ENCODE data around the gene KIF5C.

Gene KIF5C

DNA sequence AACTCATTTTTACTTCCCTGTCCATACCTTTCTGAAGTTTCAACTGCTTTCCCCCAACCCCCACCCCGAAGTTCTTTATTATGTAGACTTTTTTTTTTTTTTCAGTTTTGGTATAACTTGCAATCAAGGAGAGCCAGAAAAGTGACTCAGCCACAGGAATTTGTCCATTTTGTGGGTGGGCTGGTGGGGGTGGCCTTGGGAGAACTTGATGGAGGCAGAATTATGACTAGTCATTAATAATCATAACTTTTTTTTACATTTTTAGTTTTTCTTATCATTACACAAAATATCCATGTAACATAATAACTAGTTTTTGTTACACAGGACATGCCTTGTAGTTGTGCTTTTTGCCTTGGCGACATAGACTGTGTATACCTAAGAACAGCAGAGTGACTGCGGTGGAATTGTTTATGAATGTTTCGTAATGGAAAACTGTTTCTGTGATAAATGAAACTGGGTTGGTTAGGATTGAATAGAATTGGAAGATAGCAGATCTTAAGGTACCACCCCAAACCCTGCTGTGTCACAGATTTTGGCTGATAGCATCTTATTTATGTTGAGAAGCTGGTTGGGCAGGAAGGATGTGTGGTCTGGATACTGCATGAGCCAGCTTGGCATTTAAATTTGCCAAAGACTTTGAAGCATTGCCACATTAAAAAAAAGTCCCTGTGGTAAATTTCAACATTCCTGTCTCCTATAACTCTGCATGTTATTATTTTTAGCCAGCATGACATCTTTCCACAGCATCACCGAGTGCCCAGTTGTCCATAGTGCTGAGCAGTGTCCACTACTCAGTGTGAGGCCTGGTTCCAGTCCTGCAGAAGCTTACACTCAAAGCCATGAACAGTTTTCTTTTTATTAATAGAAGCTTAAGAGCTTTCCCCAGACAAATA, 194.2 kb downstream of the KIF5C start:
- Histone ChIP-seq H3K36me3 (no peaks in the 10 kb centered on the region), H3K27me3 (peaks cover 9% of the 10 kb centered on the region), H3K4me1 (ENCODE audit: control insufficient read depth in 1 of 2, insufficient read depth in 1 of 2, low read depth in 1 of 2, low read length in 1 of 2) (peaks cover 3 to 17% of the 10 kb centered on the region in 2 experiments), H3K27ac (peak overlapping the region; percentile 56), H3K9me3 (no peaks in the 10 kb centered on the region), H3K4me3 (ENCODE audit: low read depth in 1 of 2, low read length in 1 of 2) (no peak overlapping the region)
- TF ChIP-seq, protein P1, sequence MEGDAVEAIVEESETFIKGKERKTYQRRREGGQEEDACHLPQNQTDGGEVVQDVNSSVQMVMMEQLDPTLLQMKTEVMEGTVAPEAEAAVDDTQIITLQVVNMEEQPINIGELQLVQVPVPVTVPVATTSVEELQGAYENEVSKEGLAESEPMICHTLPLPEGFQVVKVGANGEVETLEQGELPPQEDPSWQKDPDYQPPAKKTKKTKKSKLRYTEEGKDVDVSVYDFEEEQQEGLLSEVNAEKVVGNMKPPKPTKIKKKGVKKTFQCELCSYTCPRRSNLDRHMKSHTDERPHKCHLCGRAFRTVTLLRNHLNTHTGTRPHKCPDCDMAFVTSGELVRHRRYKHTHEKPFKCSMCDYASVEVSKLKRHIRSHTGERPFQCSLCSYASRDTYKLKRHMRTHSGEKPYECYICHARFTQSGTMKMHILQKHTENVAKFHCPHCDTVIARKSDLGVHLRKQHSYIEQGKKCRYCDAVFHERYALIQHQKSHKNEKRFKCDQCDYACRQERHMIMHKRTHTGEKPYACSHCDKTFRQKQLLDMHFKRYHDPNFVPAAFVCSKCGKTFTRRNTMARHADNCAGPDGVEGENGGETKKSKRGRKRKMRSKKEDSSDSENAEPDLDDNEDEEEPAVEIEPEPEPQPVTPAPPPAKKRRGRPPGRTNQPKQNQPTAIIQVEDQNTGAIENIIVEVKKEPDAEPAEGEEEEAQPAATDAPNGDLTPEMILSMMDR (IDR thresholded peaks at IDR 0.05) = no peak

DNA sequence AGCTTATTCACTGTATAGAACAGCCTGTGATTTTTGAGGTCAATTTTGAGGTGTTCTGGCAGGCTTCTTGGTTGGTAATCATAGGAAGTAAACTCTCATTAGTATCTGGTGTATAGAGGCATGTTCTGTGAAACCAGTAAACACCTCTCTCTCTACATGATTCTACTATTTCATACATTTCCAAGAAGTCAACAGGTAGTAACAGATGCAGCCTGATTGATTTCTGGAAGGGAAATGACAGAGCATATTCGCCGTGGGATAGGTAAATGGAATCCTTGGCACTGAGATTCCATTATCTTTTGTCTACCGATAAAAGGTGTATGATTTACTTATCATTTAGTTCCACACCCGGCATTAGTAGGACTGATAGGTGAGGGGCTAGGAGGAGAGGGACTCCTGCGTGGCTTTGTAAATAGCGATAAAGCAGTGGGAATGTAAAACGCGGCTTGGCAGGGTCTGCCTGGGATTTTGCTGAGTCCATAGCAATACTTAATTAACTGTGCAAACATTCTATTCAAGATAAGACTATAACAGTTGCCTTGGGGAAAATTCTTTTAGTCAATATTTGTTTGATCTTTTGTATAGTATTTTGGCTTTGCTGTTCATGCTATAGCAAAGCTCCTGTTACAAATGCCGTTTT, 195.8 kb downstream of the KIF5C start:
- H3K4me3 ChIP-seq (ENCODE audit: low read depth in 1 of 2, low read length in 1 of 2) = no peak overlapping the region
- TF ChIP-seq, protein P1 (IDR thresholded peaks at IDR 0.05) = no peak
- no peaks in the 10 kb centered on the region for H3K36me3 ChIP-seq
- H3K4me1 ChIP-seq (ENCODE audit: control insufficient read depth in 1 of 2, insufficient read depth in 1 of 2, low read depth in 1 of 2, low read length in 1 of 2) = peaks cover 3 to 17% of the 10 kb centered on the region in 2 experiments
- no peaks in the 10 kb centered on the region for H3K9me3 ChIP-seq
- H3K27me3 ChIP-seq = peaks cover 9% of the 10 kb centered on the region
- H3K27ac ChIP-seq = no peak overlapping the region

DNA sequence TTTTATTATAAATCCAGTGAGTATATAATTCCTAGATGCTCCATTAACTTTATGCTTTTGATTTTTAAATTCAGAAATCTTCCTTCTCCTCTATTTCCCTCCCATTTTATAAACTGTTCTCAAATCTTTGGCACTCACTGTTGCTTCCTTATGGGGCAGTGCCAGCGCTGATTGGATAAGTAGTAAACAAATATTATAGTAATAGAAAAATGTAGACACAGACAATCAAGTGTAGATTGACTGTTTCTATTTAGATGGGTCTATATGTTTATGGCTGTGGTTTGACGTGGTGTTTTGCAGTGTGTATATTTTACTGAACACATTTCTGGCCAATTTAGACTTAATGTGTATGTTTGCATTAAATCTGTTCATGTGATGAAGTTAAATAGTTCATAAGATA, 200.1 kb downstream of the KIF5C start:
- Histone ChIP-seq H3K4me1 (ENCODE audit: control insufficient read depth in 1 of 2, insufficient read depth in 1 of 2, low read depth in 1 of 2, low read length in 1 of 2) (peaks cover 0 to under 1% of the 10 kb centered on the region in 2 experiments), H3K27me3 (peaks cover 9% of the 10 kb centered on the region), H3K4me3 (ENCODE audit: low read depth in 1 of 2, low read length in 1 of 2) (no peak overlapping the region), H3K27ac (no peak overlapping the region), H3K36me3 (no peaks in the 10 kb centered on the region), H3K9me3 (no peaks in the 10 kb centered on the region)
- TF ChIP-seq, protein P1 (IDR thresholded peaks at IDR 0.05) = no peak

DNA sequence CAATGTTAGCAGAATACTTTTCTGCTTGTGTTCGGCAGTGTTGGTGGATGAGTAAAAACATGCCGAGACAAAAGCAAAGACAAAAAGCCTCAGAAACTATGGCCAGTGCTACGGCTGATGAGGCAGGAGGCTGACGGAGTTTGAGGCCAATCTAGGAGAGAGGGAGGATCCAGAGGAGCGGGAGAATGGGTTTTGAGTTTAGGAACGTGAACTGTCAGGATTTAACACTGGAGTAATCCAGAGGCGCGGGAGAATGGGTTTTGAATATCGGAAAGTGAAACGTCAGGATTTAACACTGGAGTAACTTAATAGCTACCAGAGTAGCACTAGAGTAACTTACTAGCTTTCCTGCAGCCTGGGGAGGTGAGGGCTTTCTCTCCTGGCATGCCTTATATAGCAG, 200.8 kb downstream of the KIF5C start:
- H3K27ac ChIP-seq = no peak overlapping the region
- no peaks in the 10 kb centered on the region for H3K9me3 ChIP-seq
- H3K4me1 ChIP-seq (ENCODE audit: control insufficient read depth in 1 of 2, insufficient read depth in 1 of 2, low read depth in 1 of 2, low read length in 1 of 2) = no peaks in the 10 kb centered on the region

More for the DNA sequence above, 200.8 kb downstream of the KIF5C start:
- Histone ChIP-seq H3K27me3 (peaks cover 4% of the 10 kb centered on the region), H3K36me3 (no peaks in the 10 kb centered on the region), H3K4me3 (ENCODE audit: low read depth in 1 of 2, low read length in 1 of 2) (no peak overlapping the region)
- TF ChIP-seq, protein P1 (IDR thresholded peaks at IDR 0.05) = no peak

All from neutrophil (primary cell).